NCI-H1105 treated with DMSO at 0.1 percent for 48 hours (cell line): ENCODE measurements around the gene NR4A1.

ENCODE experiments used
- DNase-seq: peaks from one replicate; lab custom pipeline; 2025; lab: John Stamatoyannopoulos, UW

Gene NR4A1

DNA sequence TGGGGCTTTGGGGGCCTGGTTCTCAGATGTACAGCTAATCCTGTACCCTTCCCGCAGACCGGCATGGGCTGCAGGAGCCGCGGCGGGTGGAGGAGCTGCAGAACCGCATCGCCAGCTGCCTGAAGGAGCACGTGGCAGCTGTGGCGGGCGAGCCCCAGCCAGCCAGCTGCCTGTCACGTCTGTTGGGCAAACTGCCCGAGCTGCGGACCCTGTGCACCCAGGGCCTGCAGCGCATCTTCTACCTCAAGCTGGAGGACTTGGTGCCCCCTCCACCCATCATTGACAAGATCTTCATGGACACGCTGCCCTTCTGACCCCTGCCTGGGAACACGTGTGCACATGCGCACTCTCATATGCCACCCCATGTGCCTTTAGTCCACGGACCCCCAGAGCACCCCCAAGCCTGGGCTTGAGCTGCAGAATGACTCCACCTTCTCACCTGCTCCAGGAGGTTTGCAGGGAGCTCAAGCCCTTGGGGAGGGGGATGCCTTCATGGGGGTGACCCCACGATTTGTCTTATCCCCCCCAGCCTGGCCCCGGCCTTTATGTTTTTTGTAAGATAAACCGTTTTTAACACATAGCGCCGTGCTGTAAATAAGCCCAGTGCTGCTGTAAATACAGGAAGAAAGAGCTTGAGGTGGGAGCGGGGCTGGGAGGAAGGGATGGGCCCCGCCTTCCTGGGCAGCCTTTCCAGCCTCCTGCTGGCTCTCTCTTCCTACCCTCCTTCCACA lies 7.6 kb downstream of the NR4A1 start:
- peak; percentile 12 for DNase-seq

DNA sequence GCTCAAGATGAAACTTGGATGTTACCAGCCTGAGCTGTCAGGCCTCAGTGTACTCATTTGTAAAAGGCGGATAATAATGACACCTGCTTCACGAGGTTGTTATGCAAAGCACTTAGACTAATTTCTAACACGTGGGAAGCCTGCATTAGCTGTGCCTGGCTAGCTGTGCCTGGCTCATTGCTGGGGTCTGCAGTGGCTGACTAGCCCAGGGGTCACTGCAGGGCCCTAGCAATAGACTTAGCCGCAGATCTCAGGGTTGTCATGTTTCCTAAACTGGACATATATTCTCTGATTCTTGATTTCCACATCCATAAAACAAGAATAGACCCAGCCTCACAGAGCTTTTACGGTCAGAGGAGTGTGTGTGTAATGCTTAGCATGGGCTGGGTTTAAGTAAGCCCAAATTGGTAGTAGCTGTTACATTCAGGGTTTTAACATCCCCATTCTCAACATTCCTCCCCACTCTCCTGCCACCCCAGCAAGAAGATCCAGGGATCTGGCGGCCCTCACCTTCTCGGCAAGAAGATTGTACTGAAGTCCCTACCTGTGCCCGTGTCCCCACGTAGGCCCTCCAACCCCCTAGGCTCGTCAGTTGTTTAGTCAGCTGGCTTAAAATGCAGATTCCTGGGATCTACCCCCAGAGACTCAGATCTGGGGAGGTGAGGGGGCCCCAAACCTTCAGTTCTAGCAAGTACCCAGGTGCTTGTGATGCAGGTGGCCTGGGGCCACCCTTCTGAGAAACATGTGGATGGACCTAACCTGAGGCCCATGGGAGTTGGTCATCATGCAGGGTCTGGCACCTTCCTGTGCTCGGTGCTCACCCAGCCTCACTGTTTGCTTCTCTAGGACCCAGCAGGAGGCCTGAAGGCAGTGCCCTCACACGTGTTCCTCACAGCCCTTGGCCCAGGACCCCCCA lies 8.6 kb downstream of the NR4A1 start:
- DNase-seq = no peak

DNA sequence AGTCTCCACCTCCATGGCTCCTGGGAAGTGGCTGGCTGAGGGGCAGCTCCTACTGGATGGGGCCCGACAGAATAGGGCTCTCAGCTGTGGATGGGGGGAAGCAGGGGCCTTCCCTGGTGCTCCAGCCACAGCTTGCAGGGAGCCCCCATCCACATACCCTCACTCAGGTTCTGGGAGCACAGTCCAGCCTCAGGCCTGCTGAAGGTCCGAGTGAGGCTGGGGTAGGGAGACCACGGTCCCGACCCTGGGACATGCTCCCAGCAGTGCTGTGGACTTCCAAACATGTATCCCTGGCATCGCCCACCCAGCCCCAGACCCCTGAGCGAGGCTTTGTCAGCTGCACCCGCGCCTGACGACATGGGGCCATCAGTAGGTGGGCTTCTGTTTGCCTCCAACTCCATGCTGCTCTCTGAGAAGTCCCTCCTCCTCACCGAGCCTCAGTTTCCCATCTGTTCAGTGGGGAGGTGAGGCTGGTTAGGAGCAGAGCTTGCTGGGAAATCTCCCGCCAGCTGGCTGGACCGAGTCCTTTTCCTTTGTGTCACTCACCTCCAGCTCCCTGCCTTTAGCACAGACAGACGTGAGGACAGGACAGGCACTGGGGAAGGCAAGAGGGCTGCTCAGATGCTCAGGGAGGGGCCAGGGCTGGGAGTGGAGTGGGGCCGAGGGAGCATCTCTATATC lies 9.4 kb downstream of the NR4A1 start:
- DNase-seq = no peak

DNA sequence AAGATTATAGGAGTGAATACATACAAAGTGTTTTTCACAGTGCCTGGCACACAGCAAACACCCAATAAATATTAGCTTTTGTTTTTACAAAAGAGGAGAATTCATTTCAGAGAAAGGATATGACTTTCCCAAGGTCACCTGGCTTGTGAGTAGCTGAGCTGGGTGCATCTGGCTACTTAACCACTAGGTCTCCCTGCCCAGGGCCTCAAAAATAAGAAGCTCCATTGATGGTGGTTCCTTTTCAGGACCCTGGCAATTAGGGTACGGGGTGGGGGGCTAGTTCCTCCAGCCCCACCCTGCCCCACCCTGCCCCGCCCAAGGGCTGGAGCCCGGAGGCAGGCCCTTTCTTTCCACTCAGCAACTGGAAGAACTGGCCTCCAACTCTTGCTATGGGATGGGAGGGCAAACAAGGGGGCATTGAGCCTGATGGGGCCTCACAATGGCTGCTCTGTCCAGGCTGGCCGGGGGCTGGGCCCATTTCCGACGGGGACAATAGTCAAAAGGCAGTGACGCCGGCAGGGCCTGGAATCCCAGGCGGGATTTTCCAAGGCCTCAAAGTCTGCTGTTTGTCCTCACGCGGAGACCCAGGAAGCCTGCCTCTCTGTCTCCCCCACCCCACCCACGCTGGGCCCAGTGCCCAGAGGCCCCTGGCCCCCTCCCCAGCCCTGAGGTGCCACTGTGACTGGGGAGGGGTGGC lies 10.4 kb downstream of the NR4A1 start:
- no peak for DNase-seq

DNA sequence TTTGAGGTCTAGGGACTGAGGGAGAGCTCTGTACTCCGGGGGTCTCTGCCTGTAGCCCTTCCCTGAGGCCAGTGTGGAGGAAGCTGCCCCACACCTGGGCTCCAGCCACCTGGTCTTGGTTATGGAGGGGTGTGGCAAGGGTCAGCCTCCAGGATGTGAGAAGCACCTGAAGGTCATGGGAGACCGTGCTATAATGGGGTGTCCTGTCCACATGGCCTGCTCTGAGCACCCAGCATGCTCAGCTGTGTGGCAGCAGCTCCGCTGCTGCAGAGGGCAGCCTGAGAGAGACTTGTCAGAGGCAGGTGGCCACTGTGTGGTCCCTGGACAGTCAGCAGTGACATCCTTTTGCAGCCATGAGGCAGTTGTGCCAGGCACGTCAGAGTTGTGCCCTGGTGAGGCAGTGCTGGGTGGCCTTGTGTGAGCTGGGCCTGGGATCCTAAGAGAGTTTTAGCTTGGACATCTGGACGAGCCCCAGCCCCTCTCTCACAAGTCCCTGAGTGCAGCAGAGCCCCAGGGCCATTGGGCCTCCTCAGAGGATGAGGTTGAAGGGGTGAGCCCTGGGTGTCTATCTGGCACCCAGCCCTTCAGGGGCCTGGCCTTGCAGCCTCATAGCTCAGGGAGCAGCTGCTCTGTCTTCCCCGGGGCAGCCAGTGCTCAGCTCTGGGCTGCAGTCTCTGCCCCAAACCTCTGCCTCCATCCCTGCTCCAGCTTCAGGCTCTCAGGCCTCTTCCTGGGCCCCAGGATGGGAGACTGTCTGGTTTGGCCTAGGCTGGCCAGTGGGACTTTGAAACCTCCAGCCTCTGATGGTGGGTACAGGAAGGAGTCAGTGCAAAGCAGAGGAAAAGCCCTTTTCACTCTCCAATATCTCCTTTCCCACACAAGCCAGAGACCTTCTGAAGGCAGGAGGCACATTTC lies 11.2 kb downstream of the NR4A1 start:
- no peak for DNase-seq

DNA sequence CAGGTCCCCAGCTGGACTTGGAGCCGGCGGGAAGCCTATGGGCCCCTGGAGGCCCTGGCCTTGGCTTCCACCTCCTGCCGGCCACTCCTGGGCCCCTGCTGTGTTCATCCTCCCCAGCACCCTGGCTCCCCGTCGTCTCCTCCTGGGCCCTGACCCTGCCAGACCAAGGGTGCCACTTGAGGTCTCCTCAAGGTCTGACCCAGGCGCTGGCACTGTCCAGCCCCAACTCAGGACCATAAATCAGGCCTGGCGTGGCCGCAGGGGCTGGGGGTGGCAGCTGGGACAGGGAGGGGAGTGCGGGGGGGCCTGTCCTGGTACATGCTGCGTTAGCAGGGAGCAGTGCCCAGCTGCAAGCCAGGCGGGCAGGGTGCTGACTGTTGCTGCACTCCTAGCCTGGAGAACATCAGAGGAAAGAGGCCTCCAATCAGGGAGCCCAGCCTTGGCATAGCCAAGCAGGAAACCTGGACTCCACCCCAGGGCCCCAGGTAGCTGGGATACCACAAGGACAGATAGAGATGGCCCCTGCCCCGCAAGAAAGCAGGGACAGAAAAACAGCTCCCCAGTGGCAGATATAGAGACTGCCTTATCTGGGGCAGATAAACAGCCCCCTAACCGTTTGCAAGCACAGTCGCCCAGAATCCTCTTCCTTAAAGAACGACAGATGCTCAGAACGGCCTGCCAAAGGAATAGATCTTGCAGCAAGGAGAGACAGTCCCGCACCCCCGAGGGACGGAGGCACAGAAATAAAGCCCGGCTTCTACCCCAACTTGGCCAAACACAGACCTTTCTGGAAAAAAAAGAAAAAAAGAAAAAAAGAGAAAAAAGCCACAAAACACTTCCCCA lies 12.1 kb downstream of the NR4A1 start:
- no peak for DNase-seq

DNA sequence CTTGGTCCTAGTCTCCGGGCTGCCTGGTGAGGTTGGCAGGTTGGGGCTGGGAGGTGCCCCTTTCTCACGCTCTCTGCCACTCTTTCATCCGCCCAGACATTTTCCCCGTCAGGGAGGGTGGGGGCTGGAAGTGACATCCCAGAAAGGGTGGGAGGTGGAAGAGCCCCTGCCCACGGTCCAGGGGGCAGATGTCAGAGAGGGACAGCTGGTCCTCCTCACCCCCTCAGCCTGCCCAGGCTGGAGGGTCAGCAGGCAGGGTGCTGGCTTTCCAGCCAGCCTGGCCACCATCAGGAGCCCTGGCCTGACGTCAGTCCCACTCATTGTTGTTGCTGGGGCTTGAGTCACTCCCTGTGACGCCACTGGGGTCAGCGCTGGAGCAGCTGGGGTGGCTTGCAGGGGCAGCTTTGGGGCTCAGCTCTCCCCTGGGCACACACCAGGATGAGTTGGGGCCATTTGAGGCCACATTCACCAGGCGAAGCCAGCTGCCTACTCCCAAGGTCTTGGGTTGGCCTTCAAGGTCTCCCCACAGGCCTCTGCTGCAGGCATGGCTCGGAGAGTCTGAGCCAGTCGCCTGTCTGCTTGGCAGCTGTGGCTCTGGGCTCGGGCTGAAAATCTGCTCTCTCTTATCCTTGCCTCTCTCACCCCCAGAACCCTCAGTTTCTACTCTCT lies 12.9 kb downstream of the NR4A1 start:
- DNase-seq = no peak

DNA sequence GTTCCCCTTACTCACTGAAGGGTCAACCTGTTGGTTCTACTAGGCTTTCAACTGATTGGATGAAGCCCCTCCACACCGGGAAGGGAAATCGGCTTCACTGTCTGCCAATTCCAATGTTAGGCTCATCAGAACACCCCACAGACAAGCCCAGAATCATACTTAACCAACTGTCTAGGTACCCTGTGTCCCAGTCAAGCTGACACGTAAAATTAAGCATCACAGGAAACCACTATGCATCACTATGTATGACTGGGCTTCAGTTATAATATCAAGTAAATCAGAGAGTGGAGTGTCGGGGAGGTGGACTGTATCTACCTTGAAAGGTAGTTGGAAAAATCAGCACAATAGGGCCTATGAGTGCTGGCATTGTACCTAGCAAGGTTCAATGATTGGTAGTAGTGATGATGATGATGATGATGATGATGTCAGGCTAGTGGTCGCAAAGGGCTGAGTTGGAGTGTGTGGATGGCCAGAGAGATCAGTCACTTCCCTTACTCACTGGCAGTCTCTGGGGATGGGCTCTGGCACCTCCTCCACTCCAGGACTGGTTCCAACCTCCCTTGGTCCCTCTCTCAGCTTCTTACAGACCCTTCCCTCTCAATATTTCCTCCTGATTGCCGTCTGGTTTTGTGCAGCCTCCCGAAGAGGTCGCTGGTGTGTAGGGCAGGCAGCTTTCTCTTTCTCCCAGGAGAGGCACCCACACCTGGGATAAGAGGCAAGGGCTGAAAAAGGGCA lies 15.3 kb downstream of the NR4A1 start:
- no peak for DNase-seq

DNA sequence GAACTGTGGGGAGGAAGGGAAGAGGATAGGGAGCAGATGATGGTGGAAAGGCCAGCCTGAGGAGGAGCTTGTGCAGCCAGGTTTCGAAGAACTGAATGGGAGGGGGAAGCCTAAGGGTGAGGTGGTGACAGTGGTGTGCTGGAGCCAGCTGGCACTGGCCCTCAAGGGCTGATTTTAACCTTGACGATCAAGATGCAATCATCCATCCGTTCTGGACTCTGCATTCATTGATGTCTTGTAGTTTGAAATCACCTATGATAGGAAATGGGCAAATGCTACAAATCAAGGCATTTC lies 15.8 kb downstream of the NR4A1 start:
- no peak for DNase-seq

DNA sequence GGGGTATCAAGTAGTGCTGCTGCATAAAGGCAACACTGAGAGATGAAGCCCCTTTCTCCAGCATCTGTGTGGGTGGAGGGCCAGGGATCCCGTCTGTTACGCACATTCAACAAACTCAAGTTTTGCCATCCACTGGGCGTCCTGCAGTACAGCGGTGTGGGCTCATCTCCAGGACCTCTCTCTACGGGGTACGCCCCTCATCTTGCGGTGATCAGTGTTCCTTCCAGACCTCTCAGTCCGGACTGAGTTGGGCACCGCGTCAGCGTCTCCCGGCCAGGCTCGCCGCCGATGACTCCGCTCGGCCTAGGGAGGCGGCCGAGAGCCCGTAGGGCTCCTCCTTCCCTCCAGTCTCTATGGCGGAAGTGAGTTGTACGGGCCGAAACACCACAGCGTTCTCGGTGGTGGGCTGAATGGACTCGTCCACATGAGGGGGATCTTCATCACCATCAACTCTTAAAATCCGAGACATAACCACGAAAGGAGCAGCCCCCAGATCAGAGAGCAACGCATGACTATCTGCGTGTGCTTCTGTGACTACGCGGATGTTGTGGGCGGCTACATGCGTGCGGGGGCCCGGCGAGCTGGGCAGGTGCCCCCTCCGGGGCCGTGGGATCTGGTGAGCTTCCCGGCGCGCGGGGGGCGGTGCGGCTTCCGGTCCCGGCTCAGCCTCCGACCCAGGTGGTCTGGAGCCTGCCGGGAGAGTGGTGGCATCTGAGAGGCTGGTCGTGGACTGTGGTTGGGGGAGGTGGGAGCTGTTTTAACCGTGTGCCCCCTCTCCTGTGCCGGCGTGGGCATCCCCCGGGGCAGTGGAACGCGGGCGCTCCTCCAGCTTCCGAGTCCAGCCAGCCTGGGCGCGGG lies 18.3 kb downstream of the NR4A1 start, which contains the start of gene ATG101:
Gene ATG101, plus strand, starts transcription at position 652 of the 858 bp plus-strand sequence. CDS start 3,673 bp downstream, outside the sequence.
- peak; percentile 77 for DNase-seq

DNA sequence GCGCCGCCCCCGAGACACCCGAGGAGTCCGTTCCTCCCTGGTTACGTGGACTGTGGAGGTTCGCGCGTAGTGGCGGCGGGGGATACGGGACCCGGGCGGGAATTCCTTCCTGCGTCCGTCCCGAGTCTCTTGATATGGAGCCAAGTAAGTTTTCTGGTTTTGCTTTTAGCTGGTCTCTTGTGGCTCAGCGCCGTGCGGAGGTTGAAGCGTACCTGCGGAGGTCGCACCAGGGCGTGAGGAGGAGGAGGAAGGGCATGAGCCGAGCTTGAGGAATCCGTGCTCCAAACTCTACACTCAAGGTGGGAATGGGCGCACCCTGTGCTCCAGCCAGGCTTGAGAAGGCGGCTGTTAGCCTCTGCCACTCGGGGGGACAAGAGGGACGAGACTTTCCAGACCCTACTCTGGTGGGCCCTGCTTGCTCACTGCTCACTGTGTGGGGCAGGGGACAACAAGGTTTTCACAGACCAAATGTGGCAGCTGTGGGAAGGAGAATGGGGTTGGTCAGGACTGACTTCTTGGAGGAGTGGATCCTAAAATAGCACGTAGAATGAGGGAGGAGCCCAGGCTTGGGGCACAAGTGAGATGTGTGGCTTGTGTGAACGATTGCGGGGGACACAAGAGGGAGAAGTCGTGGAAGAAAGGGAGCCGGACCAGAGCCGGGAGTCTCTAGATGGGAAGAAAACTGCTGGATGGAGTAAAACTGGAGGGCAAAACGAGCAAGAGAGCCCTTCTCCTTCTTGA lies 19.1 kb downstream of the NR4A1 start:
- no peak for DNase-seq

DNA sequence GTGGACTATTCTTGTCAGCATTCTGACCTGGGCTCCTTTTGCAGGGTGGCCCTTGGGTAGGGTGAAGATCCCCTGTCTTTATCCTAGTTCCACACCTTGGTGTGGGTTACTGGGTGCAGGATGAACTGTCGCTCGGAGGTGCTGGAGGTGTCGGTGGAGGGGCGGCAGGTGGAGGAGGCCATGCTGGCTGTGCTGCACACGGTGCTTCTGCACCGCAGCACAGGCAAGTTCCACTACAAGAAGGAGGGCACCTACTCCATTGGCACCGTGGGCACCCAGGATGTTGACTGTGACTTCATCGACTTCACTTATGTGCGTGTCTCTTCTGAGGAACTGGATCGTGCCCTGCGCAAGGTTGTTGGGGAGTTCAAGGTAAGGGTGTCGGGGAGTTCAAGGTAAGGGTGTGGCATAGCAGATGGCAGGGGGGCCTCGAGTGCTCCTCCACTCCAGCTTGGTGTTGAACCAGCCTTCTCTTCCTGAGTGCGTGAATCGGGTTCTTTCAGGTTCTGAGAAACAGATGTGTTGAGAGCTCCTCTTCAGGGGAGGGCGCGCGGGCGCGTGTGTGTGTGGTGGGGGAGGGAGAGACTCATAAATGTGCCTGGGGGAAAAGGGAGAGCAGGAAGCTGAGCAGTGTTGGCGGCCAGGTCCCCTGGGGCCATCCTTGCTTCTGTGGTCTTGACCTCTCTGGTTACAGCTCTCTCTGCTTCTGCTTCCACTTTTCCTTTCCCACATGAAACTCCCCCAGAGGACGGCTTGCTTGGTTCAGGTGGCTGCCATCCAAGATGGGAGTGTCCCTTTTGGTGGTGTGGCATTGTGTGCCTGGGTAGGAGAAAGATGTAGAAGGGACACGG lies 22.5 kb downstream of the NR4A1 start:
- DNase-seq = no peak

DNA sequence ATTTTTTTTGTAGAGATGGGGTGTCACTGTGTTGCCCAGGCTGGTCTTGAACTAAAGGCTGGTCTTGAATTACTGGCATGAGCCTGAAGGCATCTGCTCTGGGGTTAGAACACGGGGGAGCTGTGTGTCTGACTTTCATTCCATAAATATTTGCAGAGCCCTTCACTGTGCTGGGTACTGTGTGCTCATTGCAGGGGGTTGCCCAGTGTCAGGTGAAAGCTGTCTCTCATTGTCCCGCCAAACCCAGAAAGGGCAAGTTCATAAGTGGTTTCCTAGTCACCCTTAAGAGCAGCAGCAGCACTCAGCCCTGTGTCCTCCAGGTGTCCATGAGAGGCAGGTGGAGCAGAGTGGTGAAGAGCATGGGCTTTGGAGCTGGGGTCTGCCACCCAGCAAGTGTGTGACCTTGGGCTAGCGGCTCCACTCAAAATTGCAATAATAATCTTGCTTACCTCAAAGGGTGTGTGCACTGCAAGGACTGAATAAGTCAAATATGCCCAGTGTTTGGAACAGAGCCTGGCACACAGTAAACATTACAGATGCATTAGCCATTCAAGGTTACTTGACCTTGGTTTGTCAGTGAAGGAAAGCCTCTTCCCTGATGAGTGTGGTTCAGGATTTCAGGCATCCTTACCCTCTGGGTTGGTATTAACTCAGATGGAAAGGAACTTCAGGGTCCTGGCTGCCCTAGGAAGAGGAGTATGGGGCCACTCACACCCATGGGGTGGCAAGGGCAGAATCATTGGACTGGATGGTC lies 23.9 kb downstream of the NR4A1 start:
- no peak for DNase-seq

DNA sequence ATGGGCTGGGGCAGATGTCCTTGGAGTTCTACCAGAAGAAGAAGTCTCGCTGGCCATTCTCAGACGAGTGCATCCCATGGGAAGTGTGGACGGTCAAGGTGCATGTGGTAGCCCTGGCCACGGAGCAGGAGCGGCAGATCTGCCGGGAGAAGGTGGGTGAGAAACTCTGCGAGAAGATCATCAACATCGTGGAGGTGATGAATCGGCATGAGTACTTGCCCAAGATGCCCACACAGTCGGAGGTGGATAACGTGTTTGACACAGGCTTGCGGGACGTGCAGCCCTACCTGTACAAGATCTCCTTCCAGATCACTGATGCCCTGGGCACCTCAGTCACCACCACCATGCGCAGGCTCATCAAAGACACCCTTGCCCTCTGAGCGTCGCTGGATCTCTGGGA lies 25.6 kb downstream of the NR4A1 start:
- no peak for DNase-seq

DNA sequence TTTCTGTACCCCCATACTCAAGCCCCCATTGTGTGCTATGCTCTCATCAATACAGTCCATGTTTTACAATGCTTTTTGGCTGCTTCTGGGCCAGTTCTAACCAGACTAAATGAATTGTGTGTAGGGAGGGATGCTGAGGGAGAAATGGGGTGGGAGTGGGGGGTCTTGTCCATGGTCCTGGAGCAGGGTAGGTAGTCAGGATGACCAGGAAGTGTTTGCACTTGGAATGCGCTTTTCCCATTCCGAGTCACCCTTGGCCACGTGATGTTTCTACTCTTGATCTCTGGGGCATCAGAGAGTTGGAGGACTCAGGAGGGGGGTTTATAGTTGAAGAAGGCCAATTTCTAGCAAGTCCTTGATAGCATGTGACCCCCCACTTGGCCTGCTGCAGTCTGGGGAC lies 27.0 kb downstream of the NR4A1 start:
- DNase-seq = no peak
